Measurements from ENCODE around the gene MALAT1. TPM values are rescaled to one million over a fixed set of nuclear protein-coding genes. Genes with fewer than 3 reads are reported as not detected.
A peak's percentile ranks its signal among the peaks of the same experiment; 100 is the strongest.
"Not testable (repeated sequence)": the region's sequence is repeated elsewhere in the genome, so short reads cannot be mapped to it uniquely, and the experiment has no call there.

MALAT1 gene
- total RNA-seq, 1 donor from 2014 or later: 1,605 TPM

- Histone ChIP-seq H3K27me3 (ENCODE audit: control insufficient read depth, insufficient read depth, low read length) (no peaks in the 10 kb centered on the region), H3K4me3 (ENCODE audit: low read depth, low read length) (no peak overlapping the region), H3K36me3 (ENCODE audit: control insufficient read depth, insufficient read depth, low read length) (no peaks in the 10 kb centered on the region)
- no peak for TF ChIP-seq CTCF (IDR thresholded peaks at IDR 0.05; ENCODE audit: insufficient read depth, low read length, poor library complexity, severe bottlenecking)
- no peak for DNase-seq (ENCODE audit: low read depth)
Measured at GRCh38 chr11:65456418-65456817, 42.4 kb upstream of the MALAT1 start.

- H3K27me3 ChIP-seq (ENCODE audit: control insufficient read depth, insufficient read depth, low read length): no peaks in the 10 kb centered on the region
- TF ChIP-seq CTCF (IDR thresholded peaks at IDR 0.05; ENCODE audit: insufficient read depth, low read length, poor library complexity, severe bottlenecking): no peak
- DNase-seq (ENCODE audit: low read depth): no peak
- H3K4me3 ChIP-seq (ENCODE audit: low read depth, low read length): no peak overlapping the region
- H3K36me3 ChIP-seq (ENCODE audit: control insufficient read depth, insufficient read depth, low read length): no peaks in the 10 kb centered on the region
Measured at GRCh38 chr11:65459552-65459951, 39.3 kb upstream of the MALAT1 start.

- DNase-seq (ENCODE audit: low read depth); H3K4me3 ChIP-seq (ENCODE audit: low read depth, low read length); H3K27me3 ChIP-seq (ENCODE audit: control insufficient read depth, insufficient read depth, low read length); H3K36me3 ChIP-seq (ENCODE audit: control insufficient read depth, insufficient read depth, low read length): not testable (repeated sequence)
Measured at GRCh38 chr11:65465471-65465870, 33.4 kb upstream of the MALAT1 start.

- H3K36me3 ChIP-seq (ENCODE audit: control insufficient read depth, insufficient read depth, low read length); H3K27me3 ChIP-seq (ENCODE audit: control insufficient read depth, insufficient read depth, low read length); H3K4me3 ChIP-seq (ENCODE audit: low read depth, low read length); DNase-seq (ENCODE audit: low read depth): not testable (repeated sequence)
Measured at GRCh38 chr11:65467306-65467705, 31.5 kb upstream of the MALAT1 start.

- no peaks in the 10 kb centered on the region for H3K36me3 ChIP-seq (ENCODE audit: control insufficient read depth, insufficient read depth, low read length)
- peak; percentile 72 for TF ChIP-seq CTCF (IDR thresholded peaks at IDR 0.05; ENCODE audit: insufficient read depth, low read length, poor library complexity, severe bottlenecking)
- H3K27me3 ChIP-seq (ENCODE audit: control insufficient read depth, insufficient read depth, low read length): no peaks in the 10 kb centered on the region
- H3K4me3 ChIP-seq (ENCODE audit: low read depth, low read length): no peak overlapping the region
- no peak for DNase-seq (ENCODE audit: low read depth)
Measured at GRCh38 chr11:65468874-65469333, 29.9 kb upstream of the MALAT1 start.

GRCh38 chr11:65470433-65471049 is 28.3 kb upstream of the MALAT1 start:
- H3K4me3 ChIP-seq (ENCODE audit: low read depth, low read length): no peak overlapping the region
- H3K36me3 ChIP-seq (ENCODE audit: control insufficient read depth, insufficient read depth, low read length): no peaks in the 10 kb centered on the region
- H3K27me3 ChIP-seq (ENCODE audit: control insufficient read depth, insufficient read depth, low read length): no peaks in the 10 kb centered on the region
- DNase-seq (ENCODE audit: low read depth): no peak
- no peak for TF ChIP-seq CTCF (IDR thresholded peaks at IDR 0.05; ENCODE audit: insufficient read depth, low read length, poor library complexity, severe bottlenecking)

- Histone ChIP-seq H3K36me3 (ENCODE audit: control insufficient read depth, insufficient read depth, low read length) (no peaks in the 10 kb centered on the region), H3K27me3 (ENCODE audit: control insufficient read depth, insufficient read depth, low read length) (no peaks in the 10 kb centered on the region), H3K4me3 (ENCODE audit: low read depth, low read length) (no peak overlapping the region)
- no peak for DNase-seq (ENCODE audit: low read depth)
- TF ChIP-seq CTCF (IDR thresholded peaks at IDR 0.05; ENCODE audit: insufficient read depth, low read length, poor library complexity, severe bottlenecking): peak; percentile 52
Measured at GRCh38 chr11:65471447-65471891, 27.4 kb upstream of the MALAT1 start.

- not testable (repeated sequence) for H3K27me3 ChIP-seq (ENCODE audit: control insufficient read depth, insufficient read depth, low read length); DNase-seq (ENCODE audit: low read depth); H3K4me3 ChIP-seq (ENCODE audit: low read depth, low read length); H3K36me3 ChIP-seq (ENCODE audit: control insufficient read depth, insufficient read depth, low read length)
Measured at GRCh38 chr11:65472588-65473277, 26.1 kb upstream of the MALAT1 start.
